Naive thymus-derived CD8-positive, alpha-beta T cell (primary cell): ENCODE data around the gene DOP1A. TPM values are rescaled to one million over a fixed set of nuclear protein-coding genes. Genes with fewer than 3 reads are reported as not detected.

Source experiments
- ATAC-seq, 2 donors: fragments of 150-1000 bp; cut with Tn5 transposase in 1 of 2; sonication (Bioruptor Pico), chemical (Tn5 transposase) in 1 of 2; 1 replicate in 1 of 2; 2 replicates in 1 of 2; pipeline ENCODE4 v1.10.0; 2021; ENCODE audit warnings: mild to moderate bottlenecking in 2 of 2, moderate library complexity in 2 of 2
- POLR2A ChIA-PET: fragments of 350-600 bp; sonication (Branson Sonifier 250); formaldehyde crosslinking; loops from one replicate; lab custom pipeline; 2021; ENCODE audit warnings: antibody characterized with exemption; lab: Charles Lee
- DNase-seq, 10 donors: peaks; one replicate each; pipeline versions ENCODE4 v3.0.0 to v3.0.0-alpha.2; 2020 to 2022
- H3K27ac Mint-ChIP-seq, 10 donors: one replicate each; pipeline ENCODE4 v1.8.0; 2020 to 2022; ENCODE audit warnings: mild to moderate bottlenecking in 10 of 10, mixed read lengths in 10 of 10, moderate library complexity in 4 of 10, inconsistent platforms in 1 of 10
- H3K27me3 Mint-ChIP-seq, 5 donors: one replicate each; pipeline ENCODE4 v1.8.0; 2021 to 2022; ENCODE audit warnings: mixed read lengths in 5 of 5
- H3K36me3 Mint-ChIP-seq, 3 donors: one replicate each; pipeline ENCODE4 v1.8.0; 2020 to 2022; ENCODE audit warnings: mixed read lengths in 3 of 3, mild to moderate bottlenecking in 2 of 3, inconsistent platforms in 1 of 3
- H3K4me1 Mint-ChIP-seq, 4 donors: one replicate each; pipeline ENCODE4 v1.8.0; 2021 to 2022; ENCODE audit warnings: mixed read lengths in 4 of 4
- H3K4me3 Mint-ChIP-seq, 10 donors: one replicate each; pipeline ENCODE4 v1.8.0; 2020 to 2022; ENCODE audit warnings: mild to moderate bottlenecking in 10 of 10, mixed read lengths in 10 of 10, moderate library complexity in 6 of 10, inconsistent platforms in 1 of 10
- H3K9me3 Mint-ChIP-seq, 9 donors: one replicate each; pipeline ENCODE4 v1.8.0; 2020 to 2022; ENCODE audit warnings: mixed read lengths in 9 of 9, mild to moderate bottlenecking in 3 of 9, inconsistent platforms in 1 of 9, moderate library complexity in 1 of 9
- polyA plus RNA-seq, 3 donors: library from polyadenylated mRNA; unstranded; fragments of 300-500 nt; fragmentation: Illumina TruSeq; gene quantifications; one replicate each; pipeline ENCODE4 v1.2.3, GENCODE V29; 2021
- total RNA-seq, 8 experiments: library from RNA in 2 of 8; stranded (reverse) in 2 of 8; gene quantifications; one replicate each; pipeline ENCODE4 v1.2.3 and lab custom pipeline; 2021 to 2026

DOP1A gene
- total and polyA plus RNA-seq, 5 experiments from 2014 or later: 2.2 to 33.8 (median 4.4) TPM

GRCh38 chr6:83126807-83127206 is 59.3 kb downstream of the DOP1A start:
- no peak for DNase-seq
- H3K27ac Mint-ChIP-seq: peak overlapping the region in 1 of 10 donors; percentile 81
- H3K4me1 Mint-ChIP-seq: peaks cover 0 to 2% (median 0%) of the 10 kb centered on the region in 4 donors
- H3K27me3 Mint-ChIP-seq: no peaks in the 10 kb centered on the region
- ATAC-seq: no peak
- H3K9me3 Mint-ChIP-seq: no peaks in the 10 kb centered on the region
- POLR2A ChIA-PET: no interaction called here
- peaks cover 0 to 89% (median 32%) of the 10 kb centered on the region in 3 donors for H3K36me3 Mint-ChIP-seq
- no peak overlapping the region for H3K4me3 Mint-ChIP-seq

DNA sequence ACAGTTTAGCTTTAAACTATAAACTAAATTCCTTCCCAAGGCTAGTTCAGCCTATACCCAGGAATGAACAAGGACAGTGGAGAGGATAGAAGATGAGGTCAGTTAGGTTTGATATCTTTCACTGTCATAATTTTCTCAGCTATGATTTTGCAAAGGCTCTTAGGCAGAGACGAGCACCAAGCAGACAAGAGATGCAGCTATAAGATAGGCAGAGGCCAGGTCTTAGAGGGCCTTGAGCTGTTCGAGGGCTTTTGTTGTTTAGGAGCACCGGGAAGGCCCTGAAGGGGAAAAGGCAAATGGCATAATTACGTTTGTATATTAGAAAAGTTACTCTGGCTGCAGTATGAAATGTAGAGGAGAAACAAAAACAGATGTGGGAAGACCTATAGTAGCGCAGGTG is 59.8 kb downstream of the DOP1A start:
- H3K27ac Mint-ChIP-seq: peak overlapping the region in 4 of 10 donors; percentile 8 to 41 (median 23)
- no peak for ATAC-seq
- POLR2A ChIA-PET: no interaction called here
- peaks cover 0 to 89% (median 34%) of the 10 kb centered on the region in 3 donors for H3K36me3 Mint-ChIP-seq
- no peak for DNase-seq
- no peaks in the 10 kb centered on the region for H3K27me3 Mint-ChIP-seq
- H3K4me3 Mint-ChIP-seq: no peak overlapping the region
- no peaks in the 10 kb centered on the region for H3K9me3 Mint-ChIP-seq
- H3K4me1 Mint-ChIP-seq: peaks cover 0 to 2% (median 0%) of the 10 kb centered on the region in 4 donors

- Mint-ChIP-seq H3K9me3 (no peaks in the 10 kb centered on the region), H3K27ac (peak overlapping the region in 1 of 10 donors; percentile 37), H3K4me3 (no peak overlapping the region), H3K27me3 (no peaks in the 10 kb centered on the region), H3K36me3 (peaks cover 0 to 88% (median 33%) of the 10 kb centered on the region in 3 donors), H3K4me1 (peaks cover 0 to 2% (median 0%) of the 10 kb centered on the region in 4 donors)
- ATAC-seq (no peak), DNase-seq (no peak)
- POLR2A ChIA-PET: no interaction called here
Observed at GRCh38 chr6:83127976-83128375, 60.5 kb downstream of the DOP1A start.

- DNase-seq (no peak), ATAC-seq (no peak)
- H3K4me1 Mint-ChIP-seq: no peaks in the 10 kb centered on the region
- H3K9me3 Mint-ChIP-seq: no peaks in the 10 kb centered on the region
- H3K4me3 Mint-ChIP-seq: no peak overlapping the region
- POLR2A ChIA-PET: no interaction called here
- H3K36me3 Mint-ChIP-seq: peaks cover 0 to 76% (median 15%) of the 10 kb centered on the region in 3 donors
- H3K27me3 Mint-ChIP-seq: no peaks in the 10 kb centered on the region
- no peak overlapping the region for H3K27ac Mint-ChIP-seq
Observed at GRCh38 chr6:83132121-83132520, 64.7 kb downstream of the DOP1A start.

DNA sequence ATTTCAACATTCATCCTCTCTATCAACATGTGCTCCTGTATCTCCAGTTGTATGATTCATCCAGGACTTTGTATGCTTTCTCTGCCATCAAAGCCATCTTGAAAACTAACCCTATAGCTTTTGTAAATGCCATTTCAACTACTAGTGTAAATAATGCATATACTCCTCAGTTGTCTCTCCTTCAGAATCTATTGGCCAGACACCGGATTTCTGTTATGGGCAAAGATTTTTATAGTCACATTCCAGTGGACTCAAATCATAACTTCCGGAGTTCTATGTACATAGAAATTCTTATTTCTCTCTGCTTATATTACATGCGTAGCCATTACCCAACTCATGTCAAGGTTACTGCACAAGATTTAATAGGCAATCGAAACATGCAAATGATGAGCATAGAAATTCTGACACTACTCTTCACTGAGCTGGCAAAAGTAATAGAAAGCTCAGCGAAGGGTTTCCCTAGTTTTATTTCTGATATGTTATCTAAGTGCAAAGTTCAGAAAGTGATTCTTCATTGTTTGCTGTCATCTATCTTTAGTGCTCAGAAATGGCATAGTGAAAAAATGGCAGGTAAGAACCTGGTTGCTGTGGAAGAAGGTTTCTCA is 70.7 kb downstream of the DOP1A start:
- H3K4me1 Mint-ChIP-seq: no peaks in the 10 kb centered on the region
- POLR2A ChIA-PET: no interaction called here
- DNase-seq (no peak), ATAC-seq (no peak)
- no peak overlapping the region for H3K4me3 Mint-ChIP-seq
- no peaks in the 10 kb centered on the region for H3K9me3 Mint-ChIP-seq
- H3K27me3 Mint-ChIP-seq: no peaks in the 10 kb centered on the region
- no peak overlapping the region for H3K27ac Mint-ChIP-seq
- H3K36me3 Mint-ChIP-seq: peaks cover 0 to 76% (median 21%) of the 10 kb centered on the region in 3 donors

DNA sequence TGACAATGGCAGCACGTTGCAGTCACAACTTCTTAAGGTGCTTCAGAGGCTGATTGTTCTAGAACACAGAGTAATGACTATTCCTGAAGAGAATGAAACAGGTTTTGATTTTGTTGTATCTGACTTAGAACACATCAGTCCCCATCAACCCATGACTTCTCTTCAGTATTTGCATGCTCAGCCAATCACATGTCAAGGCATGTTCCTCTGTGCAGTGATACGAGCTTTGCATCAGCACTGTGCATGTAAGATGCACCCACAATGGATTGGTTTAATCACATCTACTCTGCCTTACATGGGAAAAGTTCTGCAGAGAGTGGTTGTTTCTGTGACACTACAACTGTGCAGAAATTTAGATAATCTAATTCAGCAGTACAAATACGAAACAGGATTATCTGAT is 71.3 kb downstream of the DOP1A start:
- H3K36me3 Mint-ChIP-seq: peaks cover 0 to 82% (median 24%) of the 10 kb centered on the region in 3 donors
- no peak for ATAC-seq
- no peaks in the 10 kb centered on the region for H3K9me3 Mint-ChIP-seq
- H3K27me3 Mint-ChIP-seq: no peaks in the 10 kb centered on the region
- POLR2A ChIA-PET: no interaction called here
- no peak for DNase-seq
- H3K4me3 Mint-ChIP-seq: no peak overlapping the region
- H3K4me1 Mint-ChIP-seq: no peaks in the 10 kb centered on the region
- H3K27ac Mint-ChIP-seq: no peak overlapping the region

DNA sequence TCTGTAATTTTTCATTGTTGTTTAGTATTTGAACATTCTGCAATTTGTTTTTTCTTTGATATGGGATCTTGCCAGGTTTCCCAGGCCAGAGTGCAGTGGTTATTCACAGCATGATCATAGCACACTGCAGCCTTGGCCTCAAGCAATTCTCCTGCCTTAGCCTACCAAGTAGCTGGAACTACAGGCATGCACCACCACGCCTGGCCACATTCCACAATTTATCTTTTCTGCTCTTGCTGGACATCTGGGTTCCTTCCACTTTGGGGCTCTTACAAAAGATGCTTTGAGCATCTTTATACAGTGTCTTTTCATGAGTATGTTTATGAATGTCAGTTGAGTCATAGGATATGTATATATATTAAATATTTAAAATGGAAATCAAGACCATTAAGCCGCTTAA is 83.6 kb downstream of the DOP1A start:
- H3K27ac Mint-ChIP-seq: no peak overlapping the region
- no peak for DNase-seq
- no peak overlapping the region for H3K4me3 Mint-ChIP-seq
- POLR2A ChIA-PET: no interaction called here
- peaks cover 0 to 78% (median 11%) of the 10 kb centered on the region in 3 donors for H3K36me3 Mint-ChIP-seq
- no peaks in the 10 kb centered on the region for H3K4me1 Mint-ChIP-seq
- no peaks in the 10 kb centered on the region for H3K27me3 Mint-ChIP-seq
- H3K9me3 Mint-ChIP-seq: no peaks in the 10 kb centered on the region
- no peak for ATAC-seq

DNA sequence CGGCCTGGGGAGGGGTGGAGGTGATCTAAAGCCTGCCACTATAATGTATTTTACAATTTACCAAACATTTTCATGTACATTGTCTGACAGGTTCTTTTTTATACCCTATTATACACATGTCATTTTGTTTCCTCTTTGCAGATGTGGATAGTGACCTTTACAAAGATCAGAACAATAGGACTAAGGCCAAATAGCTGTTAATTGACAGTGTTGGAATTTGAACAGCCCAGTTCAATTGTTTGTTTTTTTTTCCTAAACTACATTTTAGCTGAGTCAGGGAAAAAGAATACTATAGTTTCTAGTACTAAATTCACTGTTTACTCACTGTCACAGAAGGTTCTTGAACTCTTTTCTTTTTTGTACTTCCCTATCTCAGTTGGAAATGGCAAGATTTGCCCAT is 85.4 kb downstream of the DOP1A start:
- ATAC-seq (no peak), DNase-seq (no peak)
- Mint-ChIP-seq H3K9me3 (no peaks in the 10 kb centered on the region), H3K4me3 (no peak overlapping the region), H3K36me3 (peaks cover 0 to 81% (median 13%) of the 10 kb centered on the region in 3 donors), H3K27ac (peak overlapping the region in 2 of 10 donors; percentile 24 to 34), H3K4me1 (no peaks in the 10 kb centered on the region), H3K27me3 (no peaks in the 10 kb centered on the region)
- POLR2A ChIA-PET: no interaction called here

GRCh38 chr6:83153883-83154521 is 86.5 kb downstream of the DOP1A start:
- H3K27me3 Mint-ChIP-seq: no peaks in the 10 kb centered on the region
- no peak overlapping the region for H3K27ac Mint-ChIP-seq
- POLR2A ChIA-PET: no interaction called here
- H3K9me3 Mint-ChIP-seq: no peaks in the 10 kb centered on the region
- DNase-seq (no peak), ATAC-seq (no peak)
- H3K36me3 Mint-ChIP-seq: peaks cover 0 to 78% (median 12%) of the 10 kb centered on the region in 3 donors
- no peak overlapping the region for H3K4me3 Mint-ChIP-seq
- H3K4me1 Mint-ChIP-seq: no peaks in the 10 kb centered on the region

- ATAC-seq: no peak
- POLR2A ChIA-PET: no interaction called here
- no peak for DNase-seq
- Mint-ChIP-seq H3K27ac (peak overlapping the region in 1 of 10 donors; percentile 19), H3K9me3 (no peaks in the 10 kb centered on the region), H3K4me3 (no peak overlapping the region), H3K36me3 (peaks cover 0 to 86% (median 19%) of the 10 kb centered on the region in 3 donors), H3K27me3 (no peaks in the 10 kb centered on the region), H3K4me1 (no peaks in the 10 kb centered on the region)
Observed at GRCh38 chr6:83155794-83156193, 88.3 kb downstream of the DOP1A start.

DNA sequence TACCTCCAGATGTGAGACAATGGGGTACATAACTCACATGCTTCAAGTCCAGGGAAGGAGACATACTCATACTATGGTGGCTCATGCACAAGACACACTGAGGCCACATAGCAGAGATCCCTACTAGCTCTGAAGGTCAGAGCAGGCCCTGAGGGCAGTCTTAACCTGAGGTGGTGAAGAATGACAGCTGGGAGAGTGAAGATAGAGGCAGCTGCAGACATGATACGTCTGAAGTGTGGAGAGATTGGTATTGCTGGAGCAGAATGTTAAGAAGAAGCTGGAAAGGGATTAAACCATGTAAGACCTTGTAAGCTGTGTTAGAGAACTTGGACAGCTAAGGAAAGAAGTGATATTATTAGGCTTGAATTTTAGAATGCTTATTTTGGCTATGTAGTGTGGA is 92.7 kb downstream of the DOP1A start:
- POLR2A ChIA-PET: no interaction called here
- Mint-ChIP-seq H3K4me1 (no peaks in the 10 kb centered on the region), H3K4me3 (no peak overlapping the region), H3K9me3 (no peaks in the 10 kb centered on the region), H3K36me3 (peaks cover 4 to 76% (median 23%) of the 10 kb centered on the region in 3 donors), H3K27me3 (no peaks in the 10 kb centered on the region), H3K27ac (peak overlapping the region in 6 of 10 donors; percentile 7 to 80 (median 39))
- no peak for DNase-seq
- ATAC-seq: no peak

DNA sequence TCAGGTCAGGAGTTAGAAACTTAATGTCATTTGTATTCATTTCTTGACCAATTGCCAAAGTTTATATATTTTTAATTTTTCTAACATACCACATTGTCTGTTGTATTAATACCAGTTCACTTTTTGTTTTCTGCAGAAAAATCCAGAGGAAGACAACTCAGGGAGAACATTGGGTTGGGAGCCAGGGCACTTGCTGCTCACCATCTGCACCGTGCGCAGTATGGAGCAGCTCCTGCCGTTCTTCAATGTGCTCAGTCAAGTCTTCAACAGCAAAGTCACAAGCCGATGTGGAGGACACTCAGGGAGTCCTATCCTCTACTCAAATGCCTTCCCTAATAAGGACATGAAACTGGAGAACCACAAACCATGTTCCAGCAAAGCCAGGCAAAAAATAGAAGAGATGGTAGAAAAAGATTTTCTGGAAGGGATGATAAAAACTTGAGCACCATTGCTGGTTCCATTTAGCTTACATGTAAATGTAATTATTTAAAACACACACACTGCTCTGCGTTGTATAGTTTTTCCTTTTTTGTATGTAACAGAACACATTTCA is 100.3 kb downstream of the DOP1A start:
- no peaks in the 10 kb centered on the region for H3K4me1 Mint-ChIP-seq
- H3K27ac Mint-ChIP-seq: peak overlapping the region in 1 of 10 donors; percentile 20
- H3K4me3 Mint-ChIP-seq: no peak overlapping the region
- POLR2A ChIA-PET: no interaction called here
- H3K9me3 Mint-ChIP-seq: no peaks in the 10 kb centered on the region
- no peak for ATAC-seq
- DNase-seq: no peak
- H3K36me3 Mint-ChIP-seq: peaks cover 4 to 88% (median 21%) of the 10 kb centered on the region in 3 donors
- H3K27me3 Mint-ChIP-seq: no peaks in the 10 kb centered on the region

DNA sequence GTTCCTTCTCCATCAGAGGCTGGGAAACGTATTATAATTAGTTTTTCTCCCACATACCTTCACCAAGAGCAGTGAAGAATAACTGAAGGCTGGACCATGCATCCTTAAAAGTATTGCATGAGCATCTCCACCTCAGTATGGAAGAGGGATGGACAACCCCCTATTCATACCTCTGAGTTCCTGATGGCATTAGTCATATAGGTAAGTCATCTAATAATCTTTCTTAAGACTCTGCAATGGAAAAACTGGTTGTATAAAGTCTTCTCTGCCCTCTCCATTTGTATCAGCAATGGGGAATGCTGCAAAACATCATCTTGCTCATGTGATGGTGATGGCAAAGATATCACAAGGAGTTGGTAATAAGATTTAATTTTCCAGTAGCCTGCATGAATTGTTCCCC is 101.1 kb downstream of the DOP1A start:
- H3K9me3 Mint-ChIP-seq: no peaks in the 10 kb centered on the region
- H3K4me3 Mint-ChIP-seq: no peak overlapping the region
- no peaks in the 10 kb centered on the region for H3K27me3 Mint-ChIP-seq
- no peaks in the 10 kb centered on the region for H3K4me1 Mint-ChIP-seq
- H3K36me3 Mint-ChIP-seq: peaks cover 4 to 90% (median 16%) of the 10 kb centered on the region in 3 donors
- DNase-seq: no peak
- no peak for ATAC-seq
- H3K27ac Mint-ChIP-seq: peak overlapping the region in 4 of 10 donors; percentile 21 to 57 (median 46)
- POLR2A ChIA-PET: no interaction called here
